ENCODE results near the gene MAPKAPK2.

DNA sequence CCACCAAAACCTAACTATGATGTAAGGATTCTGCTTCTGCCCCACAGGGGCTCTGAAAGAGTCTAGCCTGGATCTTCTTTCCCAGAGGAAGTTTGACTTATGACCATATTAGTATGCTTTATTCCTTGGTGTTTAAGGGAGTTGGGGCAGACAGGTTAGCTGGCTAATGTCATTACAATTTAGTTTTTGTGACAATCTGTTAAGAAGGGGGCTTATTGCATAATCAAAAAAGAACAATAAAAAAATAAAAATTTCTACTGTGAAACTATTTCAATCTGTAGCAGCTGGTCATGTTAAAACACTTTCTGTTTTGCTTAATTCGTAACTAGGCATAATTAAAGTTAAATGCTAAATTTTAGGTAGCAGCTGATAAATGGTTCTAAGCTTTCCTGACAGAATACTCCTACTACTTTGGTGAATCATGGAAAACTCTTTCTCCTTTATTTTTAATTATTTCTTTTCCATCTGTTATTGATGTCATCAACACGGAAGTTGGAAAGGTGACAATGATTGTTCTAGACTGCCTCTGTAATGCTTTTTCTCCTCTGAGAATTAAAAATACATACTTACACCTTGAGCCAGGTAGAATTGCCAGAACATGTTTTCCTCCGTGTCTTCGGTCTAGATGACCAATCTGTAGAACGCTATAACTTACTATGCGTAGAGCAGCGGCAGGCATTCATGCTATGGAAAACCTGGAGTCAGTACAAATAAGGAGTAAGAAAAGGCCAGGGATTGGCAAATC lies 30.8 kb upstream of the MAPKAPK2 start:
- TF ChIP-seq, protein P1, sequence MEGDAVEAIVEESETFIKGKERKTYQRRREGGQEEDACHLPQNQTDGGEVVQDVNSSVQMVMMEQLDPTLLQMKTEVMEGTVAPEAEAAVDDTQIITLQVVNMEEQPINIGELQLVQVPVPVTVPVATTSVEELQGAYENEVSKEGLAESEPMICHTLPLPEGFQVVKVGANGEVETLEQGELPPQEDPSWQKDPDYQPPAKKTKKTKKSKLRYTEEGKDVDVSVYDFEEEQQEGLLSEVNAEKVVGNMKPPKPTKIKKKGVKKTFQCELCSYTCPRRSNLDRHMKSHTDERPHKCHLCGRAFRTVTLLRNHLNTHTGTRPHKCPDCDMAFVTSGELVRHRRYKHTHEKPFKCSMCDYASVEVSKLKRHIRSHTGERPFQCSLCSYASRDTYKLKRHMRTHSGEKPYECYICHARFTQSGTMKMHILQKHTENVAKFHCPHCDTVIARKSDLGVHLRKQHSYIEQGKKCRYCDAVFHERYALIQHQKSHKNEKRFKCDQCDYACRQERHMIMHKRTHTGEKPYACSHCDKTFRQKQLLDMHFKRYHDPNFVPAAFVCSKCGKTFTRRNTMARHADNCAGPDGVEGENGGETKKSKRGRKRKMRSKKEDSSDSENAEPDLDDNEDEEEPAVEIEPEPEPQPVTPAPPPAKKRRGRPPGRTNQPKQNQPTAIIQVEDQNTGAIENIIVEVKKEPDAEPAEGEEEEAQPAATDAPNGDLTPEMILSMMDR (IDR thresholded peaks at IDR 0.05) = no peak
- TF ChIP-seq POLR2A (IDR thresholded peaks at IDR 0.05) (no peak), POLR2AphosphoS5 (IDR thresholded peaks at IDR 0.05) (no peak)

Measured in upper lobe of left lung (tissue), 4 donors.